NCI-H510A (cell line): ENCODE results near the gene MBP.

Experiments
- DNase-seq: peaks from one replicate; lab custom pipeline; 2025; lab: John Stamatoyannopoulos, UW

Gene MBP

DNA sequence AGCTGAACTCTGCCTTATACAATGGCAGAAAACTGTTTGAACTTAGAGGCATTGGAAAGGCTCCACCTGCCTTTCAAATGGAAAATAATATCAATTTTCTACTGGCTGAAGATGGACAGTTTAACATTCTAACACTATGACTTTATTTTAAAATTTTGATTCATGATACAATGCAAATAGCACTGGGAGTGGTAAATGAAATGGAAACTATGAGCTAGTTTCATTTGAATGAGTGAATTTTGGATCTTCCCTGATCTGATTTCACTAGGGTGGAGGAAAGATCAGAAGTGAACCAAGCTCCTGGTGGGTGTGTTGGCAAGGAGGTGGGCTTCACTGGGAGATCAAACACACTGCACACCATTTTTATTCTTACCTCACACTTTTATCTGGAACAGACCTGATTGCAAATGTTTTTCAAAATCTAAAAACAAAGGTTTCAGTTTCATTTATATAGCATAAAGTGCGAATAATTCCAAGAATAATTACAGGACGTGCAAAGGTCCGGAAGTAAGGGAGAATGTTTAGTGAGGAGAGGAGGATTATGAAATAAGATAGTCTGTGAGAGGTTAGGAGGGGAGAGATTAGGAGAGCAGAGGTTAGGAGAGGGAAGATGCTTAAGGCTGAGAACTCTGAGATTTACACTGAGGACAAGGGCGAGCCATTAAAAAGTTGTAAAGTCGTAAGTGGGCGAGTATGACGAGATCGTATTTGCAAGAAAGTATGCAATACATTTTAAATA is 18.6 kb upstream of the MBP start:
- DNase-seq, result no peak

DNA sequence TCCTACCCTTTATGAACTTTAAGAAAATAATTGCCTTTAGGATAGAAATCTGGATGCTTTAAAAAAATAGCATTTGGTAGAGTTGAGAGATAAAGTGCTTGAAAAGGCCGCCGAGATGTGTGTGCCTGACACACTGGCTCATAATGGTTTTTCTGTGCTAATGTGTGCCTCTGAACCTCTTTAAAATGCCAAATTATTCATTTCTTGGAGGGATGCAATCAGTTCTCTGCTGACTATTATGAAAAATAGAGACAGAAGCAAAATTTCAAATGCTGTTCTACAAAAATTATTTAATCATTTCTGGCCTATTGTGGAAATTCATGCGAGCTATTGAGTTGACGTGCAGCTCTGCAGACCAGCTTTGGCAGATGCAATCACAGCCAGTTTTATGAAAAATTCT is 18.0 kb upstream of the MBP start:
- no peak for DNase-seq

DNA sequence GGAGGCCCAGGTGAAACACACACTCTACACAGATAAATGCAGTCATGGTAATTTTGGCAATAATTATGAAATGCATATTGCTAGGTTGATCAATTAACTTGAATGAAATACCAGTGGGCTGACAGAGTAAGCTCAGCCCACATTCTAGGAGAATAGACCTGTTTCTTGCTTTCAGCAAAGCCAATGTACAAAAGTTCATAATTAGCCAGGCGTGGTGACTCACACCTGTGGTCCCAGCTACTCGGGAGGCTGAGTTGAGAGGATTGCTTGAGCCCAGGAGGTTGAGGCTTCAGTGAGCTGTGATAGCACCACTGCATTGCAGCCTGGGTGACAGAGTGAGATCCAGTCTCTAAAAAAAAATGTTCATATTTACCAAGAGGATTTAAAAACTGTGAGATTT is 15.7 kb upstream of the MBP start:
- DNase-seq, result no peak

DNA sequence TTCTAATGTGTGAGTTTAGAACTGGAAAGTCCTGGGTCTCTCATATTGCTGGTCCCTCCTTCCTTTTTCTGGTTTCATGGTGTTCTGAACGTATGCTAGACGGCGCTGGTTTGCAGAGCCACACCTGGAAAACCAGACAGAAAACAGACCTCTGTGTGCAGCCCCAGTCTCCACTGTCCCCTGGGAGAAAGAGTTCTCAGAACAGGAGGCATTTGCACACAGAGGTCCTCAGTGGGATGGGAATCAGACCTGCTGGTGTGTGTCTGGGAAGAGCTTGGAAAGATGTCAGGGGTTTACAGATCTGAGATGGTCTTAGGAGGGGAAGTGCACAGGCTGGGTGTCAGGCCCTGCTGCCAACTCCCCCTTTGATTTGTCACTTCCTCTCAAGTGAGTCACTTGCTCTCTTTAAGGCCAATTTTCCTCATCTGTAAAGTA is 14.9 kb upstream of the MBP start:
- no peak for DNase-seq

DNA sequence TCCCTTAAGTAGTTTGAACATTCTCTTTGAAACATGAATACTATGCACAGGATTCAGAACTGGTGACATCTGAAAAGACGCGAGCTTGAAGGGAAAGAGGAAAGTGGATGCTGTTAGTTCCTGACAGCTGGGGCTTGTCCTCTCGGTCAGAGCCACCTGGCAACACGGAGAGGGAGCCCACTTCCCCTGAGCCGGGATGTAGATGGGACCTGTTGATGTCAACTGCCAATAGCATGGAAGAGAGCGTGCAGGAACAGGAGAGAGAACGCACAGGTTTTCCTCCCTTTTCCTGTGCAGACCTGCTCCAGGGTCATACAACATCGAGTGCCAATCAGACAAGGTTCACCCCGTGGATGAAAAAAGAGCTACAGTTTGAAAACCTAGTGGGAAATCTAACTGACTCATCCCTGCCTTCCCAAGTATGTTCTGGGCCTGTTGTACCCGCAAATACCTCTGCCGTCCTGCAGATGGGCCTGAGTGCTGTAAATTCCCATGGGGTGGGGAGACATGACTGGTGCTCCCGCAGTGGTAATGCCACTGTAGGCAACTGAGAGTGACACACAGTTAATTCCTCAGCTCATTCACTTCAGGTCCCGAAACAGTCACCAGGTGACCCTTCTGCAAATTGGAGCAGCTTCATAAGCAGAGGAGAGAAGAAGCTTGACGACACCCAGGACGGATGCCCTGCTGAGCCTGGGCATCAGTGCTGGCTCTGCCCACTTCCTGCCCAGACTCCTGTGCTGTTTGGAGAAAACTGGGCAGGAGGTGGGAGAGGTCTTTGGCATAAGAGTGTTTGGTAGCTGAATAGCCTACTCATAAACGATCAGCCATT is 13.9 kb upstream of the MBP start:
- DNase-seq, result no peak

DNA sequence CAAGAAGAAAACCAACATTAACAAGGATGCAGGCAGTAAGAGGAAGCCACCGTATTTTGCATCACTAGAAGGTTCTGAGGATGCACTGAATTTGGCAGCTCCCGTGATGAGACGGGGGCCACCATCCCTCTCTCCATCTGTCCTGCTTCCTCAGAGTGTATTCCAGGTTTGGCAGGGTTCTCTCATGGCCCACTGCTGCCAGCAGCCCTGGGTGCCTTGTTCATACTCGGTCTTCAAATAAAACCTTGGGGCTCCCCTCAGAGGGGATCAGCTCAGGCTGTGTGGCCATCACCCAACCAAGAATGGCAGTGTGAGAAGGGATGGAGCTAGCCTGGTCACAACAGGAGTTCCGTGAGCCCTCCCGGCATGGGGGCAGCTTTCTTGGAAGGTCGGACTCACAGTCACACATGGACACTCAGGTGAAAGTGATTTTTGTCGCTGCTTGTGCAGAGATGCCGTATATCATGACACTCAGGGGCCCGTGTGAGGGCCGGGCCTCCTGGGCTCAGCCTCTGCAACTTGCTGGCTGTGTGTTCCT is 12.8 kb upstream of the MBP start:
- no peak for DNase-seq

DNA sequence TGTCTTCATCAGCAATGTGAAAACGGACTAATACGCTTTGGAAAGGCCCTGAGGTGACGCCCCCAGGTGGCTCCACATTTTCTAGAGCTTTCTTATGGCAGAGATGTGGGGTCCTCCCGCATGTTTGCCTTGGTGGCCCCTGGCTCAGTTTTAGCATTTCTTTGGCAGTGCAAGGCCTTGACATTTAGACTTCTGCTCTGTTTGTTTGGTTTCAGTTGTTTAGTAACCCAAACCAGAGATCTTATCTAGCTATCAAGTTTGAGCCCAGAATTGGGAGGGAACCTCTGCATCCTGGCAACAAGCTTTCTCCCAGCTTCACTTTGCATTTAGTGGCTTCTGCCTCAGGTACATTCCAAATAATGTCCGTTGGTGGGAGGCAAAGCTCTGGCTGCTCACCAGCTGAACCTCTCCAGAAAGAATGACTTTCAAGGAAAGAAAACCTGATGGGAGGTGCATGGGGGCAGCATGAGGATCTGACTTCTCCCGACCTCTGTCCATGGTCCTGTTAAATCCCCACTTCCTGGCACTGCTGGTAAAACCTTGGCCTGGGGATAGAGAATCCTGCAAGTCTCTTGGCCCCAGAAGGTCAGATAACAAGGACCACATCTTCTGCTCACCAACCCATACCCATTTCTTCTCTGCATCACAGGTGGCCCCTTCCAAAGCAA is 12.0 kb upstream of the MBP start:
- no peak for DNase-seq

DNA sequence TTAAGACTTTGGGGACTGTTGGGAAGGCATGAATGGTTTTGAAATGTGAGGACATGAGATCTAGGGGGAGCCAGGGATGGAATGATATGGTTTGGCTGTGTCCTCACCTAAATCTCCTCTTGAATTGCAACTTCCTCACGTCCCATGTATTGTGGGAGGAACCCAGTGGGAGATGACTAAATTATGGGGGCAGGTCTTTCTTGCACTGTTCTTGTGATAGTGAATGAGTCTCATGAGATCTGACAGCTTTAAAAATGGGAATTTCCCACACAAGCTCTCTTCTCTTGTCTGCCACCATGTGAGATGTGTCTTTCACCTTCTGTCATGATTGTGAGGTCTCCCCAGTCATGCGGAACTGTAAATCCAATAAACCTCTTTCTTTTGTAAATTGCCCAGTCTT is 11.5 kb upstream of the MBP start:
- DNase-seq, result no peak

DNA sequence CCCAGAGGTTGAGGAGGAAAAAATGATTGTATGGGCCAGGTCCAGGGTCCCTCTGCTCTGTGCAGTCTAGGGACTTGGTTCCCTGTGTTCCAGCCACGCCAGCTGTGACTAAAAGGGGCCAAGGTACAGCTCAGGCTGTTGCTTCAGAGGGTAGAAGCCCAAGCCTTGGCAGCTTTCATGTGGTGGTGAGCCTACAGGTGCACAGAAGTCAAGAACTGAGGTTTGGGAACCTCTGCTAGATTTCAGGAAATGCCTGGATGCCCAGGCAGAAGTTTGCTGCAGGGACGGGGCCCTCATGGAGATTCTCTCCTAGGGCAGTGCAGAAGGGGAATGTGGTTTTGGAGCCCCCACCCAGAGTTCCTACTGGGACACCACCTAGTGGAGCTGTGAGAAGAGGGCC is 10.6 kb upstream of the MBP start:
- no peak for DNase-seq

DNA sequence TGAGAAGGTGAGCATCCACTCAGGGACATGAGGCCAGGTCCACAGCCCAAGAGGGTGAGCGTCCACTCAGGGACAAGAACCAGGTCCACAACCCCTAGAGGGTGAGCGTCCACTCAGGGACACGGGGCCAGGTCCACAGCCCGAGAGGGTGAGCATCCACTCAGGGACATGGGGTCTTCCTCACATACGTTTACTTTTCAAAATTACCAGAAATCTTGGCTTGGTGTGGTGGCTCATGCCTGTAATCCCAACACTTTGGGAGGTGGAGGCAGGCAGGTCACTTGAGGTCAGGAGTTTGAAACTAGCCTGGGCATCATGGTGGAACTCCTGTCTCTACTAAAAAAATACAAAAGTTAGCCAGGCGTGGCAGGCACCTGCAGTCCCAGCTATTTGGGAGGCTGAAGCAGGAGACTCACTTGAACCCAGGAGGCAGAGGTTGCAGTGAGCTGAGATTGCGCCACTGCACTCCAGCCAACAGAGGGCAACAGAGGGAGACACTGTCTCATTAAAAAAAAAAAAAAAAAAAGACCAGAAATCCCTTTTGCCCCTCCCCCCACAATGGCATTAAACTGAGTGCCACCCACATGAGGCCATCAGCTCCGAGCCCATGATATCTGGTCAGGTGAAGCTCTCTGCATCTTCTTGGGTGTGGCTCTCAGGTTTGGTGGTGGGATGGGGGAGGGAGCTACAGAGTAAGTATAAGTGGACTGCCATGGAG is 9.0 kb upstream of the MBP start:
- no peak for DNase-seq

DNA sequence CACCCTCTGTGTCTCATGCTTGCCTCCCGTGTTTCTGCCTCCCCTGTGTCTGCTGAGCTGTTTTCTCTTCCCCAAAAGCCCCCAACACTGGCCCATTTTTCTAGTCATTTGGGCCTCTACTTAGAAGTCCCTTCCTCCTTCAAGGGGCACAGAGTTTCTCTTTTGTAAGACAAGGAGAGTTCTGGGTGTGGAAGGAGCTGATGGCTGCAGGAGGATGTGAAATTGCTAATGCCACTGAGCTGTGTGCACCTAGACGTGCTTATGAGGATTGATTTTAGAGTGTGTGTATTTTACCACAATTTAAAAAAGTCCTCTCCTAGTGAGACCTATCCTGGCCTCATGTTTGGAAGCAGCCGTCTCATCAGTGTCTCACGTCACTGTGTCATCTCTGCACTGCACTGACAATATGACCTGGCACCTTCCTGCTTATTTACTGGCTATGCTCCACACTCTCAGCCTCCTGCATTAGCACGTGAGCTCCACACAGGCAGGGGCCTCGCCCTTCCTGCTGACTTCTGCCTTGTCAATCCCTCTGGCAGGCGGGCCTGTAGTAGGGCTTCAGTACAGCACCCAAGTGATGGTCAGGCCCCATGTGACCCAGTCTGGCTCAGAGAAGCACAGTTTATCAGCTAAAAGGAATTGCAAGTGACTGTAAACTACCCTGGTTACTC is 8.0 kb upstream of the MBP start:
- DNase-seq, result no peak

DNA sequence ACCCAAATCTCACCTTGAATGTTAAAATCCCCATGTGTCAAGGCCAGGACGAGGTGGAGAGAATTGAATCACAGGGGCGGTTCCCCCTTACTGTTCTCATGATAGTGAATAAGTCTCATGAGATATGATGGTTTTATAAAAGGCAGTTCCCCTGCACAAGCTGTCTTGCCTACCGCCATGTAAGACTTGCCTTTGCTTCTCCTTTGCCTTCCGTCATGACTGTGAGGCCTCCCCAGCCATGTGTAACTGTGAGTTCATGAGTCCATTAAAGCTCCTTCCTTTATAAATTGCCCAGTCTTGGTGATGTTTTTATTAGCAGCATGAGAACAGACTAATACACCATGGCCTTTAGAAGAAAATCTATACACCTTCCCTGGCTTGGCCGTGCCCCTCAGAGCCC is 7.4 kb upstream of the MBP start:
- no peak for DNase-seq

DNA sequence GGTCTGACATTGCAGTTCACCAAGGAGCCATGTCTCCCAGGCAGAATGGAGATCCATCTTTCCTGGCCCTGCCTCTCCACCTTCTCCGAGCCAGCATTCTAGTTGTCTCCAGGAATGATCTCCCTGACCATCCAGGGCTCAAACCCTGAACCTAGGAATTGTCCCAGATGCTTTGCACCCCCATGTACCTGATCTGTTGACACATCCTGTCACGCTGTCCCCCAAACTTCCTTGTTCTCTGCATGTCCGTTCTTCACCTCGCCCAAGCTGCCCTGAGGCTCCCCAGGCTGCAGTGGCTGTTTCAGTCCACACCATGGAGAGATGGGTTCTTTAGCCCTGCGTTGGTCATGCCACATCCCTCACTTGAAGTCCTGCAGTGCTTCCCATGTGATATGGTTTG is 7.0 kb upstream of the MBP start:
- DNase-seq, result no peak

DNA sequence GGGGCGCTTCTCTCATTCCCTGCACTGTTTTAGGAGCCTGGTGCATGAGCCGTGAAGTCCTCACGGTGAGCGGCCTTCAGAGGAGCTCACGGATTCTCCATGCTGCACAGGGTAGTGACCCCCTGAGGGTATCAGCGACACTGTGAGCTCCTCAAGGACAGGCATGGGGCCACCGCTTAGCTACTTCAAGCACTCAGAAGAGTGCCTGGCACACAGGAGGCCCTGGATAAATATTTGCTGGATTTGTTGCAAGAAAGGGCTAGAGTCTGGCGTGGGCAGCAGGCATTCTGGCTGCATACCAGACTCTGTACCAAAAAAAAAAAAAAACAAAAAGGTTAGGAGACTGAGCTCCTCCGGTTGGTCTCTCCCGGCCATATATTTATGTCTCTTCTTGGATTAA is 5.7 kb upstream of the MBP start:
- DNase-seq, result no peak

DNA sequence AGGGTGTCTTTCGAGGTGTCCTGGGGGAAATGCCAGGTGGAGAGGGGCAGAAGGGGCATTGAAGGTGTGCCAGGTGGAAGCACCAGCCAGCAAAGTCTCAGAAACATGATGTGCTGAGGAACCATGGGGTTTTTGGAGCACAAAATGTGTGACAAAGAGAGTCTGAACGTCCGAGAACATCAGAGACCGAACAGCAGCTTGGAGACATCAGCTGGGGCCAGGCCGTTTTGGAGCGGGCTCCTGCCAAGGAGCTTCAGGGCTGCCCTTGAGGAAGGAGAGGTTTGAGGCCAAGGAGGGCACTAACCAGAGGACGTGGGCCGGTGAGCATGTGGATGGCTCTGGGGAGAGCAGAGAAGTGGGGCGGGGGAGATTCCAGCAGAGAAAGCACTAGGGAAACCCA is 5.3 kb upstream of the MBP start:
- DNase-seq, result no peak

DNA sequence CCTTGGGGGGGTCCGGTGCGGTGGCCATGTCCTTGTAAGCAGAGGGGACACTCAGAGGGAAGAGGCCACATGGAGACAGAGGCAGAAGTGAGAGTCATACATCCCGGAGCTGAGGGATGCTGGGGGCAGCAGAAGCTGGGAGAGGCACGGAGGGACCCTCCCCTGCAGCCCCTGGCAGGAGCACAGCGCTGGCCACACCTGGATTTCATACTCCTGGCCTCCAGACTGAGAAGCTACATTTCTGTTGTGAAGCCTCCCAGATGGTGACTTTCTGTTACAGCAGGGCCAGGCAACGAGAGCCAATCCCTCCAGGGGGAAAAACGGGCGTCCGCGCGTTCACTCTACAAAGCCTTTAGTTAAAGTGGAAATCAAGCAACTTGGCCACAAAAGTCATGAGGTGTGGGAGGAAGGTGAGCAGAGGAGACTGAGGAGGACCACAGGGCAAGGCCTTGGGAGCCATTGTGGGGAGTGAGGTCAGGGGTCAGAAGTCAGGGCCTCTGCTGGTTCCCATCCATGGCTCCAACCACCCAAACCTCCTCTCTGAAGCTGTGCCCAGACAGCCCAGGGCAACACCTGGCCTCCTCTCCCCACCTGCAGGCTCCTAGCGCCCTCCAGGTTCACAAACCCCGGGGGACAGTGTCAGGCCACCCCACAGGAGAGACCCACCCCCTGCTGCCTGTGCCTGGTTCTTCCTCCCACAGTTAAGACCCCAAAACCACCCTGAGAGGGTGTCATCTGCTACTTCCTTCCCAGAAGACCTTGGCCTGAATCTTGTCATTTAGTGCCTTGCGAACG is 4.5 kb upstream of the MBP start:
- DNase-seq, result no peak

DNA sequence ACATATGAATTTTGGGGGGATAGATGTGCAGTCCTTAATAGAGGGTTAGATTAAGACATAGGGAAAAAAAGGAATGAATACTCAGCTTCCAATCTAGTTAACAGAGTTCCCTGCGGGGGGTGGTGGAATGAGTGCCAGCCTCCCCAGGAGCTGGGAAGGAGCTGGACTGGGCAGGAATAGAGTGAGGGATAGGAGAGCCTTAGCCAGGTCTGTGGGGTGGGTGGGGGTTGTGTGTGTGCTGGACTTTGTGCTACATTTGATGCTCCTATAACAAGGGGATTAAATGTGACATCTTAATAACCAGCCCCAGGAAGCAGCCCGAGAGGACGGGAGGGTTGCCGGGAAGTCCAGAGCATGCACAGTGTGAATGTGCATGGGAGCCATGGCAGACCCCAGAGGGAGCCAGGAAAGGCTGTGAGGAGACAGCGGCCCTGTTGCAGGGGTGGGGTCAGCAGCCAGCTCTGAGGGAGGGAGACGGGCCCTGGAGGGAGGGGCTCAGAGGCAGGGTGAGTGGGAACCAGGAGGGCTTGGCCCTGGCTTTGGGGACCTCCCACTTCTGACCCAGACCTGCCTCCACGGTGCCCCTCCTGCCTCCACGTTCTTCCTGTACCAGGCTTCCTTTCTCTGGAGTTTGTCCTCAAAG is 3.6 kb upstream of the MBP start:
- no peak for DNase-seq

DNA sequence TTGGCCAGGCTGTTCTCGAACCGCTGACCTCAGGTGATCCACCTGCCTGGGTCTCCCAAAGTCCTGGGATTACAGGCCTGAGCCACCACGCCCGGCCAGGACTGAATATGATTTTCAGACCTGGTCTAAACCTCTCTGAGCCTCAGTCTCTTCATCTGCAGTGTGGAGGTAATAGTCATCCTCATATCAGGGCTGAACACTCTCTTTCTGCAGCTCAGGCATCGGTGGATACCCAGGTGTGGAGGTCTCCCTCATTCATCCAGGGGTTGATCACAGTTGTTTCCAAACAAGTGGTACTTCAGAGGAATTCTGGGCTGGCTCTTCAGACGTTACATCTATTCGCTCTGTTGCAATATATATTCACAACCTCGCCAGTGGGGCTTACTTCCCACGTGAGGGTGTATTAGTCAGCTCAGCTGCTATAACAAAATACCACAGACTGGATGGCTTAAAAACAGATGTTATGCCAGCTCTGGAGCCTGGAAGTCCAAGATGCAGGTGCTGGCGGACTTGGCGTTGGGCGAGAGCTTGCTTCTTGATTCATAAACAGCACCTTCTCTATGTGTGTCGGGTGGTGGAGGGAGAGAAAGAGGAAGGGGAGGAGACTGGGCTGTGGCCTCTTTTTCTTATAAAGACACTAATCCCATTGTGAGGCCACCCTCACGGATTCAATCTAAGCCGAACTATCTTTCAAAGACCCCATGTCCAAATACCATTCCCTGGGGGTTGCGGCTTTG is 2.9 kb upstream of the MBP start:
- no peak for DNase-seq

DNA sequence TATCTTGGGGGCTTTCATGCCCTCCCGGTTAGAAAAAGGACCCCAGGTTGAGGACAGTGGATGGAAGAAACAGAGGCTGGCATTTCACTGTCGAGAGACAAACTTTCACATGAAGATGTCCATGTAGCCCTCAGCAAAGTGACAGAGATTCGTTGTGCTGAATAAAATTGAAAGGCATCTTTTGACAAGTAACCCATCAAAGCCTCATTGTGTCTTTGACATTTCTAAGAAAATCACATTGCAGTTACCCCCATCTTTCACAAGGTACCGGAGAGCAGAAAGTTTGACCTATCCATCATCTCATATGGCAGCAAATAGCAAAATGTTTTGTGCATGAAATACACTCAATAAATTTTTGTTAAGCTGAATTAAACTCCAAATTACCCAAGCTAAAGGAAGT is 2.0 kb upstream of the MBP start:
- DNase-seq, result no peak
